ENCODE data around the gene PROZ. TPM values are rescaled to one million over a fixed set of nuclear protein-coding genes. Genes with fewer than 3 reads are reported as not detected.

PROZ gene
- total RNA-seq, 1 experiment from 2014 or later = not detected

DNA sequence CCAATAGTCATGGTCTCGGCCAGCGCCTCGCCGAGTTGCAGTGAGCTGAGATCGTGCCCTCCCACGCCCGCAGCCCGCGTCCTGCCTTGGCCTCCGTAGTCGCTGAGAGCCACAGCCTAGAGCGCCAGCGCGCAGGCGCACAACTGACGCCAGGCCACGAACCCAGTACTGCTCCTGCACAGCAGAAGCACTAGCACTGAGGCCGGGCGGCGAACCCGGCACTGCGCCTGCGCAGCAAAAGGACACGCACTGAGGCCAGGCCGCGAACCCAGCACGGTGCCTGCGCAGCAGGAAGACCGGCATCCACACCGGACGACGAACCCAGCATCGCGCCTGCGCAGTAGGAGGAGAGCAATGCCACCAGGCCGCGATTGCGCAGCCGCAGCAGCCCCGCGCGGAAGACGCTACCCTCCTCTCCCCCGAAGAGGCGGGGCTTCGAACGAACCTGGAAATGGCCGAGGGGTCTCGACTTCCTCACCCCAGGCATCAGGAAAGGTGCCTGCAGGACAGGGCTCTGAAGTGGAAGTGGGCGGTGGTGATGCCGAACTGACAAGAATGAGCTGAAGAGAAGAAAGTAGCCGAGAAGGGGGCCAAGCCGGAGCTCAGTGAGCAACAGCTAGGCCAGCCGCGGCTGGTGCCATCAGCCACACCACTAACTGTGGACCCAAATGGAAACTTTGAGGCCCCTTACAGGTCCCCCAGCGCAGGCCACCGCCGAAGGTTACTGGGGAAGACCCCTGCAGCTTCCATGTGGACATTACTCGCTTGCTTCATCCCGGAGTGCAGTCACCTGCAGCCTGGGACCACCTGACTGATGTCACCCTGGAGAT, 28.3 kb upstream of the PROZ start:
- H3K9ac ChIP-seq (ENCODE audit: low read length) = no peak overlapping the region
- intact Hi-C loops (cut with micrococcal nuclease) = no loop called here
- ChIA-PET POLR2A (no interaction called here), CTCF (no interaction called here), RAD21 (ENCODE audit: low non-redundant PET in 1 of 2, low total read pairs in 2 of 2, uncharacterized antibody in 2 of 2, unreplicated experiment in 2 of 2) (no interaction called here)
- no peak for DNase-seq (ENCODE audit: low read depth, low spot score)
- H3K36me3 ChIP-seq (ENCODE audit: control insufficient read depth in 1 of 2, insufficient read depth in 2 of 2, low read length in 2 of 2) = no peaks in the 10 kb centered on the region
- H2AFZ ChIP-seq (ENCODE audit: low read depth, low read length, poor library complexity, severe bottlenecking) = no peak overlapping the region
- no peaks in the 10 kb centered on the region for H3K4me1 ChIP-seq (ENCODE audit: control insufficient read depth in 1 of 2, insufficient read depth in 2 of 2, low read length in 2 of 2)
- no peak overlapping the region for H3K27ac ChIP-seq (ENCODE audit: low read depth, low read length)
- H4K20me1 ChIP-seq (ENCODE audit: insufficient read depth) = no peaks in the 10 kb centered on the region
- BruUV-seq (replicated peaks) = no TSS peak
- H3K79me2 ChIP-seq (ENCODE audit: insufficient read depth, low read length) = no peaks in the 10 kb centered on the region
- TF ChIP-seq ZNF274 (IDR thresholded peaks at IDR 0.05; ENCODE audit: low read depth, low read length) (no peak), POLR2A (IDR thresholded peaks at IDR 0.05; ENCODE audit: borderline replicate concordance, extremely low read depth, insufficient read depth, insufficient read length) (no peak), EGR1 (IDR thresholded peaks at IDR 0.05; ENCODE audit: low read depth) (no peak), CEBPB (IDR thresholded peaks at IDR 0.05; ENCODE audit: low read depth) (no peak), POLR2AphosphoS5 (IDR thresholded peaks at IDR 0.05; ENCODE audit: low read depth, low read length) (no peak), JUND (IDR thresholded peaks at IDR 0.05) (no peak), SP1 (IDR thresholded peaks at IDR 0.05; ENCODE audit: low read depth) (no peak), SRF (IDR thresholded peaks at IDR 0.05; ENCODE audit: low read depth) (no peak), CBX3 (IDR thresholded peaks at IDR 0.05; ENCODE audit: low read depth) (no peak), RAD21 (IDR thresholded peaks at IDR 0.05; ENCODE audit: low read depth) (no peak), ZFX (IDR thresholded peaks at IDR 0.05) (no peak), FOSL1 (IDR thresholded peaks at IDR 0.05; ENCODE audit: low read depth) (no peak), EZH2 (IDR thresholded peaks at IDR 0.05) (no peak), EZH2phosphoT487 (IDR thresholded peaks at IDR 0.05; ENCODE audit: borderline replicate concordance) (no peak), SIN3A (IDR thresholded peaks at IDR 0.05; ENCODE audit: low read depth) (no peak)
- TF ChIP-seq, protein P1, sequence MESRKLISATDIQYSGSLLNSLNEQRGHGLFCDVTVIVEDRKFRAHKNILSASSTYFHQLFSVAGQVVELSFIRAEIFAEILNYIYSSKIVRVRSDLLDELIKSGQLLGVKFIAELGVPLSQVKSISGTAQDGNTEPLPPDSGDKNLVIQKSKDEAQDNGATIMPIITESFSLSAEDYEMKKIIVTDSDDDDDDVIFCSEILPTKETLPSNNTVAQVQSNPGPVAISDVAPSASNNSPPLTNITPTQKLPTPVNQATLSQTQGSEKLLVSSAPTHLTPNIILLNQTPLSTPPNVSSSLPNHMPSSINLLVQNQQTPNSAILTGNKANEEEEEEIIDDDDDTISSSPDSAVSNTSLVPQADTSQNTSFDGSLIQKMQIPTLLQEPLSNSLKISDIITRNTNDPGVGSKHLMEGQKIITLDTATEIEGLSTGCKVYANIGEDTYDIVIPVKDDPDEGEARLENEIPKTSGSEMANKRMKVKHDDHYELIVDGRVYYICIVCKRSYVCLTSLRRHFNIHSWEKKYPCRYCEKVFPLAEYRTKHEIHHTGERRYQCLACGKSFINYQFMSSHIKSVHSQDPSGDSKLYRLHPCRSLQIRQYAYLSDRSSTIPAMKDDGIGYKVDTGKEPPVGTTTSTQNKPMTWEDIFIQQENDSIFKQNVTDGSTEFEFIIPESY (IDR thresholded peaks at IDR 0.05; ENCODE audit: extremely low read depth, insufficient replicate concordance, low read length) = no peak
- TF ChIP-seq, protein P2, sequence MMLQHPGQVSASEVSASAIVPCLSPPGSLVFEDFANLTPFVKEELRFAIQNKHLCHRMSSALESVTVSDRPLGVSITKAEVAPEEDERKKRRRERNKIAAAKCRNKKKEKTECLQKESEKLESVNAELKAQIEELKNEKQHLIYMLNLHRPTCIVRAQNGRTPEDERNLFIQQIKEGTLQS (IDR thresholded peaks at IDR 0.05) = no peak
- no peak for ATAC-seq
- no peak overlapping the region for H3K4me3 ChIP-seq (replicated peaks in 1 of 2; ENCODE audit: low read depth in 1 of 2, low read length in 2 of 2)
- H3K9me2 ChIP-seq (ENCODE audit: insufficient read depth) = no peaks in the 10 kb centered on the region
- H3K4me2 ChIP-seq (ENCODE audit: low read length) = no peak overlapping the region
- H3K27me3 ChIP-seq (ENCODE audit: insufficient read depth, low read length) = peaks cover 14% of the 10 kb centered on the region; the same call in 1 of the 2 replicates
- no peaks in the 10 kb centered on the region for H3K9me3 ChIP-seq (ENCODE audit: control insufficient read depth in 1 of 2, insufficient read depth in 1 of 2, low read depth in 1 of 2, low read length in 2 of 2)

All from HCT116 (cell line).